PC-9 (cell line): ENCODE data around the gene MYL2. TPM values are rescaled to one million over a fixed set of nuclear protein-coding genes. Genes with fewer than 3 reads are reported as not detected.

Experiments used
- BruUV-seq: library from RNA; stranded (reverse); fragments of 400-500 nt; replicated peaks from 2 replicates; lab custom pipeline; 2021; lab: Mats Ljungman, UMichigan
- CTCF ChIA-PET: fragments of 300-600 bp; sonication (Branson Sonifier 250); formaldehyde crosslinking; loops from one replicate; lab custom pipeline; 2022; ENCODE audit warnings: antibody characterized with exemption; lab: Charles Lee
- POLR2A ChIA-PET: fragments of 300-600 bp; sonication (Branson Sonifier 250); formaldehyde crosslinking; loops from one replicate; lab custom pipeline; 2022; ENCODE audit warnings: antibody characterized with exemption; ENCODE audit not compliant: unreplicated experiment; lab: Charles Lee
- DNase-seq, 2 experiments: peaks; one replicate each; pipeline versions ENCODE4 v3.0.0 to v3.0.0-alpha.2; 2015 to 2022; ENCODE audit warnings: mixed read lengths in 1 of 2
- H2AFZ ChIP-seq: fragments of 200-600 bp; sonication (generic); 2 replicates; pipeline ENCODE4 v1.8.1; 2017; ENCODE audit warnings: antibody characterized with exemption
- H3F3A ChIP-seq: fragments of 200-600 bp; sonication (generic); 2 replicates; pipeline ENCODE4 v1.8.1; 2017; ENCODE audit warnings: antibody characterized with exemption, mild to moderate bottlenecking, low read depth; ENCODE audit not compliant: insufficient read depth
- H3K27ac ChIP-seq: fragments of 200-600 bp; sonication (generic); 2 replicates; pipeline ENCODE4 v1.6.1; 2016; ENCODE audit warnings: mixed run types
- H3K27me3 ChIP-seq: fragments of 200-600 bp; sonication (generic); 2 replicates; pipeline ENCODE4 v1.6.1; 2016; ENCODE audit warnings: low read depth, mixed run types; ENCODE audit not compliant: insufficient read depth
- H3K36me3 ChIP-seq: fragments of 200-600 bp; sonication (generic); 2 replicates; pipeline ENCODE4 v1.6.1; 2016; ENCODE audit warnings: low read depth, mixed run types
- H3K4me1 ChIP-seq: fragments of 200-600 bp; sonication (generic); replicated peaks from 2 replicates; pipeline ENCODE4 v1.6.1; 2016; ENCODE audit warnings: mixed run types; ENCODE audit not compliant: insufficient read depth
- H3K4me2 ChIP-seq: fragments of 200-600 bp; sonication (generic); 2 replicates; pipeline ENCODE4 v1.6.1; 2017; ENCODE audit warnings: mixed run types
- H3K4me3 ChIP-seq: fragments of 200-600 bp; sonication (generic); 2 replicates; pipeline ENCODE4 v1.6.1; 2016; ENCODE audit warnings: mixed run types
- H3K79me2 ChIP-seq: fragments of 200-600 bp; sonication (generic); 2 replicates; pipeline ENCODE4 v1.6.1; 2017; ENCODE audit warnings: low read depth, mixed run types
- H3K9me2 ChIP-seq: fragments of 200-600 bp; sonication (generic); 2 replicates; pipeline ENCODE4 v1.8.1; 2017; ENCODE audit warnings: mild to moderate bottlenecking; ENCODE audit not compliant: insufficient read depth
- H3K9me3 ChIP-seq: fragments of 200-600 bp; sonication (generic); 2 replicates; pipeline ENCODE4 v1.8.1; 2016; ENCODE audit warnings: low read depth; ENCODE audit not compliant: insufficient read depth
- H4K20me1 ChIP-seq: fragments of 200-600 bp; sonication (generic); 2 replicates; pipeline ENCODE4 v1.8.1; 2017; ENCODE audit not compliant: insufficient read depth
- CTCF ChIP-seq: fragments of 200-600 bp; sonication (generic); conservative IDR thresholded peaks from 2 replicates; pipeline ENCODE4 v1.6.1; 2017; ENCODE audit warnings: mixed run types, antibody characterized with exemption, mild to moderate bottlenecking, moderate library complexity
- EZH2 ChIP-seq: fragments of 200-600 bp; sonication (generic); IDR thresholded peaks from 2 replicates; pipeline ENCODE4 v1.8.0; 2017; ENCODE audit warnings: antibody characterized with exemption, low read depth
- intact Hi-C: fragments of 100-400 bp; cut with micrococcal nuclease; formaldehyde crosslinking; loops from one replicate; pipeline ENCODE4 v1.10.0; 2022; ENCODE audit not compliant: unreplicated experiment
- total RNA-seq: library from RNA; stranded (reverse); gene quantifications from 2 replicates; pipeline ENCODE4 v1.2.3, GENCODE V29; 2021

MYL2 gene
- total RNA-seq, 1 experiment from 2014 or later = not detected

GRCh38 chr12:110896559-110896958 is 23.8 kb downstream of the MYL2 start:
- no peak for TF ChIP-seq EZH2
- no peak for TF ChIP-seq CTCF
- H3K27ac ChIP-seq = peak overlapping the region; percentile 84
- H3K9me3 ChIP-seq = no peaks in the 10 kb centered on the region

GRCh38 chr12:110893956-110894355 is 26.4 kb downstream of the MYL2 start:
- TF ChIP-seq EZH2 (no peak), CTCF (no peak)
- no peak for DNase-seq
- Histone ChIP-seq H3F3A (peaks cover 25% of the 10 kb centered on the region), H4K20me1 (no peaks in the 10 kb centered on the region), H3K4me3 (no peak overlapping the region), H3K9me3 (no peaks in the 10 kb centered on the region), H3K4me2 (peak overlapping the region; percentile 21; the same call in 1 of the 2 replicates), H3K9me2 (no peaks in the 10 kb centered on the region), H3K4me1 (peaks cover 21% of the 10 kb centered on the region), H3K79me2 (no peaks in the 10 kb centered on the region), H3K27ac (no peak overlapping the region), H3K27me3 (peaks cover 3% of the 10 kb centered on the region; the same call in 1 of the 2 replicates), H2AFZ (no peak overlapping the region), H3K36me3 (no peaks in the 10 kb centered on the region)
- ChIA-PET POLR2A (no interaction called here), CTCF (interaction anchor here (0.5 to 0.9 kb wide), 3 partner anchors 268 to 769 kb away, joined by 3 to 9 read pairs (median 4); no protein-coding TSS in a partner anchor)
- no TSS peak for BruUV-seq
- intact Hi-C loops = loop anchor here (1.0 to 5.0 kb wide), 3 partner anchors 130 to 418 kb away; no protein-coding TSS in a partner anchor

More at GRCh38 chr12:110896559-110896958, 23.8 kb downstream of the MYL2 start:
- peaks cover 21% of the 10 kb centered on the region for H3K4me1 ChIP-seq
- no peaks in the 10 kb centered on the region for H4K20me1 ChIP-seq
- peak; percentile 78 to 87 for DNase-seq
- CTCF ChIA-PET = no interaction called here
- no peak overlapping the region for H2AFZ ChIP-seq
- H3K9me2 ChIP-seq = no peaks in the 10 kb centered on the region
- POLR2A ChIA-PET = interaction anchor here (0.5 kb wide), 1 partner anchor 612 kb away, joined by 3 read pairs; no protein-coding TSS in a partner anchor
- intact Hi-C loops = loop anchor here (1.0 kb wide), 1 partner anchor 38 kb away; no protein-coding TSS in a partner anchor
- peak overlapping the region; percentile 64 for H3K4me2 ChIP-seq
- H3K79me2 ChIP-seq = no peaks in the 10 kb centered on the region
- BruUV-seq = no TSS peak
- peaks cover 3% of the 10 kb centered on the region; the same call in 1 of the 2 replicates for H3K27me3 ChIP-seq
- H3K36me3 ChIP-seq = no peaks in the 10 kb centered on the region
- H3F3A ChIP-seq = peaks cover 25% of the 10 kb centered on the region
- H3K4me3 ChIP-seq = no peak overlapping the region

GRCh38 chr12:110889361-110889760 is 31.0 kb downstream of the MYL2 start:
- CTCF ChIA-PET = no interaction called here
- TF ChIP-seq EZH2 (no peak), CTCF (no peak)

More at GRCh38 chr12:110889361-110889760, 31.0 kb downstream of the MYL2 start:
- H3K27me3 ChIP-seq = peaks cover 3% of the 10 kb centered on the region; the same call in 1 of the 2 replicates
- H3K4me3 ChIP-seq = no peak overlapping the region
- no peaks in the 10 kb centered on the region for H3K36me3 ChIP-seq
- no peaks in the 10 kb centered on the region for H4K20me1 ChIP-seq
- no TSS peak for BruUV-seq
- no peak for DNase-seq
- no peaks in the 10 kb centered on the region for H3K79me2 ChIP-seq
- POLR2A ChIA-PET = no interaction called here
- no peak overlapping the region for H2AFZ ChIP-seq
- H3K27ac ChIP-seq = no peak overlapping the region
- no peaks in the 10 kb centered on the region for H3K9me2 ChIP-seq
- intact Hi-C loops = loop anchor here (5.0 kb wide), 3 partner anchors 187 to 787 kb away; no protein-coding TSS in a partner anchor
- no peaks in the 10 kb centered on the region for H3K9me3 ChIP-seq
- no peak overlapping the region for H3K4me2 ChIP-seq
- no peaks in the 10 kb centered on the region for H3F3A ChIP-seq
- H3K4me1 ChIP-seq = no peaks in the 10 kb centered on the region
